Measurements from ENCODE around the gene WDR33.
"Not testable (repeated sequence)": the region's sequence is repeated elsewhere in the genome, so short reads cannot be mapped to it uniquely, and the experiment has no call there.

Gene WDR33

GRCh38 chr2:127810156-127810618, 784 bp downstream of the WDR33 start:
- DNase-seq (ENCODE audit: low spot score), result peak; percentile 64

GRCh38 chr2:127807678-127808353, 3.2 kb downstream of the WDR33 start:
- peak; percentile 61 for DNase-seq (ENCODE audit: low spot score)

GRCh38 chr2:127806860-127807259, 4.1 kb downstream of the WDR33 start:
- DNase-seq (ENCODE audit: low spot score), result not testable (repeated sequence)

GRCh38 chr2:127805491-127805890, 5.5 kb downstream of the WDR33 start:
- DNase-seq (ENCODE audit: low spot score), result no peak

- no peak for DNase-seq (ENCODE audit: low spot score)
Measured at GRCh38 chr2:127799926-127800325, 11.0 kb downstream of the WDR33 start.

- no peak for DNase-seq (ENCODE audit: low spot score)
Measured at GRCh38 chr2:127796389-127796788, 14.6 kb downstream of the WDR33 start.

- DNase-seq (ENCODE audit: low spot score), result not testable (repeated sequence)
Measured at GRCh38 chr2:127794901-127795300, 16.1 kb downstream of the WDR33 start.

GRCh38 chr2:127792805-127793204, 18.2 kb downstream of the WDR33 start:
- no peak for DNase-seq (ENCODE audit: low spot score)

- DNase-seq (ENCODE audit: low spot score), result no peak
Measured at GRCh38 chr2:127790694-127791529, 20.1 kb downstream of the WDR33 start.

GRCh38 chr2:127786048-127786809, 24.7 kb downstream of the WDR33 start:
- DNase-seq (ENCODE audit: low spot score), result no peak

- DNase-seq (ENCODE audit: low spot score), result no peak
Measured at GRCh38 chr2:127784965-127785518, 25.9 kb downstream of the WDR33 start.

- no peak for DNase-seq (ENCODE audit: low spot score)
Measured at GRCh38 chr2:127783101-127783500, 27.9 kb downstream of the WDR33 start.

- DNase-seq (ENCODE audit: low spot score), result no peak
Measured at GRCh38 chr2:127778850-127779249, 32.1 kb downstream of the WDR33 start.

- DNase-seq (ENCODE audit: low spot score), result no peak
Measured at GRCh38 chr2:127778447-127778846, 32.5 kb downstream of the WDR33 start.

GRCh38 chr2:127776122-127776780, 34.7 kb downstream of the WDR33 start:
- no peak for DNase-seq (ENCODE audit: low spot score)

GRCh38 chr2:127771756-127772155, 39.2 kb downstream of the WDR33 start:
- DNase-seq (ENCODE audit: low spot score), result no peak

GRCh38 chr2:127770973-127771735, 39.8 kb downstream of the WDR33 start:
- DNase-seq (ENCODE audit: low spot score), result peak; percentile 65

- DNase-seq (ENCODE audit: low spot score), result not testable (repeated sequence)
Measured at GRCh38 chr2:127770534-127770933, 40.4 kb downstream of the WDR33 start.

- no peak for DNase-seq (ENCODE audit: low spot score)
Measured at GRCh38 chr2:127769587-127769986, 41.4 kb downstream of the WDR33 start.

- peak; percentile 32 for DNase-seq (ENCODE audit: low spot score)
Measured at GRCh38 chr2:127768775-127769479, 42.0 kb downstream of the WDR33 start.
